Astrocyte of the hippocampus (primary cell): ENCODE measurements around the gene P4HA1.
A peak's percentile ranks its signal among the peaks of the same experiment; 100 is the strongest.
"Not testable (repeated sequence)": the region's sequence is repeated elsewhere in the genome, so short reads cannot be mapped to it uniquely, and the experiment has no call there.

Experiments
- DNase-seq: peaks from one replicate; pipeline ENCODE4 v3.0.0; 2011; ENCODE audit warnings: low read depth, low spot score

The P4HA1 gene

GRCh38 chr10:73043766-73044377 lies 52.8 kb downstream of the P4HA1 start:
- peak; percentile 27 for DNase-seq

- no peak for DNase-seq
These were observed 53.3 kb downstream of the P4HA1 start for GRCh38 chr10:73043319-73043718.

GRCh38 chr10:73042130-73042529 lies 54.5 kb downstream of the P4HA1 start:
- no peak for DNase-seq

- DNase-seq, result peak; percentile 18
These were observed 57.0 kb downstream of the P4HA1 start for GRCh38 chr10:73039635-73040034.

GRCh38 chr10:73036285-73036684 lies 60.4 kb downstream of the P4HA1 start:
- not testable (repeated sequence) for DNase-seq

- DNase-seq, result peak; percentile 29
These were observed 64.1 kb downstream of the P4HA1 start for GRCh38 chr10:73032536-73032935.

- not testable (repeated sequence) for DNase-seq
These were observed 70.0 kb downstream of the P4HA1 start for GRCh38 chr10:73026623-73027022.

GRCh38 chr10:73023455-73024070 lies 73.1 kb downstream of the P4HA1 start:
- not testable (repeated sequence) for DNase-seq

GRCh38 chr10:73022961-73023360 lies 73.7 kb downstream of the P4HA1 start:
- not testable (repeated sequence) for DNase-seq

- DNase-seq, result not testable (repeated sequence)
These were observed 75.0 kb downstream of the P4HA1 start for GRCh38 chr10:73021538-73022164.

- no peak for DNase-seq
These were observed 75.6 kb downstream of the P4HA1 start for GRCh38 chr10:73021050-73021449.

- DNase-seq, result no peak
These were observed 77.6 kb downstream of the P4HA1 start for GRCh38 chr10:73019100-73019499.

GRCh38 chr10:73018632-73019031 lies 78.0 kb downstream of the P4HA1 start:
- no peak for DNase-seq

GRCh38 chr10:73017955-73018480 lies 78.6 kb downstream of the P4HA1 start:
- DNase-seq, result no peak

GRCh38 chr10:73015779-73016178 lies 80.9 kb downstream of the P4HA1 start:
- DNase-seq, result no peak

GRCh38 chr10:73003822-73004221 lies 92.8 kb downstream of the P4HA1 start:
- DNase-seq, result no peak

- DNase-seq, result no peak
These were observed 95.7 kb downstream of the P4HA1 start for GRCh38 chr10:73000973-73001372.

- no peak for DNase-seq
These were observed 99.6 kb downstream of the P4HA1 start for GRCh38 chr10:72997099-72997498.

- DNase-seq, result not testable (repeated sequence)
These were observed 101.2 kb downstream of the P4HA1 start for GRCh38 chr10:72995459-72995858.

GRCh38 chr10:72989771-72990170 lies 106.9 kb downstream of the P4HA1 start:
- DNase-seq, result not testable (repeated sequence)

- not testable (repeated sequence) for DNase-seq
These were observed 112.0 kb downstream of the P4HA1 start for GRCh38 chr10:72984618-72985017.

GRCh38 chr10:72981882-72982529 lies 114.7 kb downstream of the P4HA1 start:
- DNase-seq, result no peak
